ENCODE data around the gene ITGAL.
"Not testable (repeated sequence)": the region's sequence is repeated elsewhere in the genome, so short reads cannot be mapped to it uniquely, and the experiment has no call there.

ITGAL gene

GRCh38 chr16:30449116-30449435, 23.5 kb upstream of the ITGAL start:
- no peak overlapping the region for H3K9ac ChIP-seq (ENCODE audit: low read depth, low read length)
- H3K9me3 ChIP-seq (ENCODE audit: insufficient read depth, low read length, severe bottlenecking): no peaks in the 10 kb centered on the region
- no peak overlapping the region for H3K4me3 ChIP-seq (ENCODE audit: low read depth in 1 of 2, low read length in 2 of 2)
- H3K79me2 ChIP-seq (ENCODE audit: insufficient read depth, low read length): peaks cover 16% of the 10 kb centered on the region
- peaks cover 11% of the 10 kb centered on the region for H3K36me3 ChIP-seq (ENCODE audit: insufficient read depth, low read length)
- no peak overlapping the region for H2AFZ ChIP-seq (ENCODE audit: low read depth, low read length)
- ATAC-seq (ENCODE audit: insufficient read depth, low read depth): no peak
- no peak for DNase-seq
- peaks cover 12% of the 10 kb centered on the region for H4K20me1 ChIP-seq (ENCODE audit: insufficient read depth, low read length)
- H3K27ac ChIP-seq (ENCODE audit: low read length): no peak overlapping the region
- H3K4me2 ChIP-seq (ENCODE audit: insufficient read depth, low read length): no peak overlapping the region
- no peaks in the 10 kb centered on the region for H3K27me3 ChIP-seq (ENCODE audit: insufficient read depth, low read length, poor library complexity)
- no peak for TF ChIP-seq CTCF (IDR thresholded peaks at IDR 0.05; ENCODE audit: borderline replicate concordance, extremely low read depth, low read length, poor library complexity, severe bottlenecking)
- no peak for TF ChIP-seq EZH2 (IDR thresholded peaks at IDR 0.05; ENCODE audit: borderline replicate concordance, low read depth, low read length, severe bottlenecking)
- H3K4me1 ChIP-seq (ENCODE audit: insufficient read depth, low read length): peaks cover 18% of the 10 kb centered on the region

GRCh38 chr16:30452709-30453580, 19.6 kb upstream of the ITGAL start:
- not testable (repeated sequence) for H4K20me1 ChIP-seq (ENCODE audit: insufficient read depth, low read length); H3K4me1 ChIP-seq (ENCODE audit: insufficient read depth, low read length); H2AFZ ChIP-seq (ENCODE audit: low read depth, low read length); ATAC-seq (ENCODE audit: insufficient read depth, low read depth); H3K9ac ChIP-seq (ENCODE audit: low read depth, low read length); H3K4me2 ChIP-seq (ENCODE audit: insufficient read depth, low read length); H3K9me3 ChIP-seq (ENCODE audit: insufficient read depth, low read length, severe bottlenecking); H3K79me2 ChIP-seq (ENCODE audit: insufficient read depth, low read length); H3K27ac ChIP-seq (ENCODE audit: low read length); H3K36me3 ChIP-seq (ENCODE audit: insufficient read depth, low read length); H3K4me3 ChIP-seq (ENCODE audit: low read depth in 1 of 2, low read length in 2 of 2); H3K27me3 ChIP-seq (ENCODE audit: insufficient read depth, low read length, poor library complexity); DNase-seq

GRCh38 chr16:30456302-30456701, 16.2 kb upstream of the ITGAL start:
- H3K4me2 ChIP-seq (ENCODE audit: insufficient read depth, low read length): no peak overlapping the region
- ATAC-seq (ENCODE audit: insufficient read depth, low read depth): no peak

More at GRCh38 chr16:30456302-30456701, 16.2 kb upstream of the ITGAL start:
- no peak overlapping the region for H3K27ac ChIP-seq (ENCODE audit: low read length)
- no peak overlapping the region for H2AFZ ChIP-seq (ENCODE audit: low read depth, low read length)
- H4K20me1 ChIP-seq (ENCODE audit: insufficient read depth, low read length): no peaks in the 10 kb centered on the region
- no peaks in the 10 kb centered on the region for H3K79me2 ChIP-seq (ENCODE audit: insufficient read depth, low read length)
- peaks cover 19% of the 10 kb centered on the region for H3K4me1 ChIP-seq (ENCODE audit: insufficient read depth, low read length)
- no peak for DNase-seq
- no peak overlapping the region for H3K4me3 ChIP-seq (ENCODE audit: low read depth in 1 of 2, low read length in 2 of 2)
- no peak overlapping the region for H3K9ac ChIP-seq (ENCODE audit: low read depth, low read length)
- TF ChIP-seq CTCF (IDR thresholded peaks at IDR 0.05; ENCODE audit: borderline replicate concordance, extremely low read depth, low read length, poor library complexity, severe bottlenecking): no peak
- no peak for TF ChIP-seq EZH2 (IDR thresholded peaks at IDR 0.05; ENCODE audit: borderline replicate concordance, low read depth, low read length, severe bottlenecking)
- no peaks in the 10 kb centered on the region for H3K27me3 ChIP-seq (ENCODE audit: insufficient read depth, low read length, poor library complexity)
- no peaks in the 10 kb centered on the region for H3K36me3 ChIP-seq (ENCODE audit: insufficient read depth, low read length)
- H3K9me3 ChIP-seq (ENCODE audit: insufficient read depth, low read length, severe bottlenecking): no peaks in the 10 kb centered on the region
